ENCODE data around the gene EXD3.
"Not testable (repeated sequence)": the region's sequence is repeated elsewhere in the genome, so short reads cannot be mapped to it uniquely, and the experiment has no call there.

The EXD3 gene

GRCh38 chr9:137355761-137356365 lies 67.1 kb downstream of the EXD3 start:
- no peak for DNase-seq

GRCh38 chr9:137354845-137355760 lies 67.9 kb downstream of the EXD3 start:
- DNase-seq, result no peak

GRCh38 chr9:137354153-137354844 lies 68.7 kb downstream of the EXD3 start:
- DNase-seq, result no peak

GRCh38 chr9:137353223-137354152 lies 69.5 kb downstream of the EXD3 start:
- no peak for DNase-seq

- DNase-seq, result no peak
Measured at GRCh38 chr9:137352511-137353222, 70.3 kb downstream of the EXD3 start.

GRCh38 chr9:137351781-137352501 lies 71.0 kb downstream of the EXD3 start:
- DNase-seq, result no peak

GRCh38 chr9:137350696-137351584 lies 72.0 kb downstream of the EXD3 start:
- DNase-seq, result no peak

GRCh38 chr9:137349471-137350033 lies 73.4 kb downstream of the EXD3 start:
- DNase-seq, result no peak

GRCh38 chr9:137348769-137349470 lies 74.0 kb downstream of the EXD3 start:
- no peak for DNase-seq

- no peak for DNase-seq
Measured at GRCh38 chr9:137347928-137348327, 75.0 kb downstream of the EXD3 start.

- DNase-seq, result no peak
Measured at GRCh38 chr9:137342482-137342881, 80.5 kb downstream of the EXD3 start.

GRCh38 chr9:137341227-137341626 lies 81.7 kb downstream of the EXD3 start:
- DNase-seq, result no peak

- not testable (repeated sequence) for DNase-seq
Measured at GRCh38 chr9:137339908-137340462, 83.0 kb downstream of the EXD3 start.

- DNase-seq, result no peak
Measured at GRCh38 chr9:137339045-137339907, 83.7 kb downstream of the EXD3 start.

- no peak for DNase-seq
Measured at GRCh38 chr9:137336735-137337134, 86.2 kb downstream of the EXD3 start.

GRCh38 chr9:137333016-137333671 lies 89.8 kb downstream of the EXD3 start:
- DNase-seq, result no peak

- DNase-seq, result no peak
Measured at GRCh38 chr9:137331929-137332328, 91.0 kb downstream of the EXD3 start.
